NB4 (cell line): ENCODE measurements around the gene CAMK2D.

Experiments used
- MYC ChIP-seq: IDR thresholded peaks from 2 replicates; pipeline ENCODE4 v1.6.1; 2011; ENCODE audit warnings: low read depth, low read length
- POLR2A ChIP-seq: IDR thresholded peaks from 2 replicates; pipeline ENCODE4 v1.6.1; 2011; ENCODE audit warnings: mild to moderate bottlenecking; ENCODE audit not compliant: insufficient read length; ENCODE audit errors: extremely low read depth
- TF ChIP-seq, protein P1 (sequence below): IDR thresholded peaks from one replicate; pipeline ENCODE4 v1.5.1; 2012; ENCODE audit warnings: low read depth, low read length
- TF ChIP-seq, protein P2 (sequence below): IDR thresholded peaks from 2 replicates; pipeline ENCODE4 v1.6.1; 2011; ENCODE audit warnings: low read depth, low read length

DNA sequence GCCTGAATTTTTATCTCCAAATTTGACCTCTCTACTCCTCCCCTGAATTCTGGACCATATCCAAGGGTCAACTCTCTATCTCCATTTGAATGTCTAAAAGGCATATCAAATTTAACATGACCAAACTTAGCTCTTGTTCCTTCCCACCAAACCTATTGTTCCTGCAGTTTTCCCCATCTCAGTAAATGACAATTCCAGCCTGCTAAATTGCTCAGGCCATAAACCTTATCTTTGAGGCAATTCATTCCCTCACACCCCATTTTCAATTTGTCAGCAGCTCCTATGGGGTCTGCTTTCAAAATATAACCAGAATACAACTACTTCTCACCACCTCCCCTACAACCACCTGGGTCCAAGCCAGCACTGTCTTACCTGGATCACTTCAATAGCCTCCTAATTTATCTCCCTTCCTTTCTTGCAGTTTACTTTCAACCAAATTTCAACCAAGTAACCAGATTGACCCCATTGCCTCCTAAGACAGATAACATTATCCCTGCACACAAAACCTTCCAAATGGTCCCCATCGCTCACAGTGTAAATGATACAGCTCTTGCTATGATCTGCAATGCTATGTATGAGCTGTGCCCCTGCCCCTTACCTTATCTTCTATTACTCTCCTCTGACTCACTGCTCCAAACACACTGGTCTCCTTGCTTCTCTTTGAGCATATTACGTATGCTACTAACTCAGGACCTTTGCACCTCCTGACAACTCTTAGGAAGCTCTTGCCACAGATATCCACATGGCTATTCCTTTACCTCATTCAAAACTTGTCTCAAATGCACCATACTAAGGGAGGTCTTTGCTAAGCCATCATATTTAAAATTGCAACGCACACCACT, 66.0 kb downstream of the CAMK2D start:
- TF ChIP-seq, protein P1, sequence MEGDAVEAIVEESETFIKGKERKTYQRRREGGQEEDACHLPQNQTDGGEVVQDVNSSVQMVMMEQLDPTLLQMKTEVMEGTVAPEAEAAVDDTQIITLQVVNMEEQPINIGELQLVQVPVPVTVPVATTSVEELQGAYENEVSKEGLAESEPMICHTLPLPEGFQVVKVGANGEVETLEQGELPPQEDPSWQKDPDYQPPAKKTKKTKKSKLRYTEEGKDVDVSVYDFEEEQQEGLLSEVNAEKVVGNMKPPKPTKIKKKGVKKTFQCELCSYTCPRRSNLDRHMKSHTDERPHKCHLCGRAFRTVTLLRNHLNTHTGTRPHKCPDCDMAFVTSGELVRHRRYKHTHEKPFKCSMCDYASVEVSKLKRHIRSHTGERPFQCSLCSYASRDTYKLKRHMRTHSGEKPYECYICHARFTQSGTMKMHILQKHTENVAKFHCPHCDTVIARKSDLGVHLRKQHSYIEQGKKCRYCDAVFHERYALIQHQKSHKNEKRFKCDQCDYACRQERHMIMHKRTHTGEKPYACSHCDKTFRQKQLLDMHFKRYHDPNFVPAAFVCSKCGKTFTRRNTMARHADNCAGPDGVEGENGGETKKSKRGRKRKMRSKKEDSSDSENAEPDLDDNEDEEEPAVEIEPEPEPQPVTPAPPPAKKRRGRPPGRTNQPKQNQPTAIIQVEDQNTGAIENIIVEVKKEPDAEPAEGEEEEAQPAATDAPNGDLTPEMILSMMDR: no peak
- TF ChIP-seq POLR2A: no peak
- TF ChIP-seq MYC: no peak
- TF ChIP-seq, protein P2, sequence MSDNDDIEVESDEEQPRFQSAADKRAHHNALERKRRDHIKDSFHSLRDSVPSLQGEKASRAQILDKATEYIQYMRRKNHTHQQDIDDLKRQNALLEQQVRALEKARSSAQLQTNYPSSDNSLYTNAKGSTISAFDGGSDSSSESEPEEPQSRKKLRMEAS: no peak
